Embryonic facial prominence (tissue), 1 donor: ENCODE data around the gene DAGLA.

Experiments
- DNase-seq: peaks from one replicate; pipeline ENCODE4 v3.0.0-alpha.2; 2016; ENCODE audit errors: extremely low spot score

DAGLA gene

GRCh38 chr11:61689164-61689496 is 8.9 kb downstream of the DAGLA start:
- DNase-seq, result no peak

DNA sequence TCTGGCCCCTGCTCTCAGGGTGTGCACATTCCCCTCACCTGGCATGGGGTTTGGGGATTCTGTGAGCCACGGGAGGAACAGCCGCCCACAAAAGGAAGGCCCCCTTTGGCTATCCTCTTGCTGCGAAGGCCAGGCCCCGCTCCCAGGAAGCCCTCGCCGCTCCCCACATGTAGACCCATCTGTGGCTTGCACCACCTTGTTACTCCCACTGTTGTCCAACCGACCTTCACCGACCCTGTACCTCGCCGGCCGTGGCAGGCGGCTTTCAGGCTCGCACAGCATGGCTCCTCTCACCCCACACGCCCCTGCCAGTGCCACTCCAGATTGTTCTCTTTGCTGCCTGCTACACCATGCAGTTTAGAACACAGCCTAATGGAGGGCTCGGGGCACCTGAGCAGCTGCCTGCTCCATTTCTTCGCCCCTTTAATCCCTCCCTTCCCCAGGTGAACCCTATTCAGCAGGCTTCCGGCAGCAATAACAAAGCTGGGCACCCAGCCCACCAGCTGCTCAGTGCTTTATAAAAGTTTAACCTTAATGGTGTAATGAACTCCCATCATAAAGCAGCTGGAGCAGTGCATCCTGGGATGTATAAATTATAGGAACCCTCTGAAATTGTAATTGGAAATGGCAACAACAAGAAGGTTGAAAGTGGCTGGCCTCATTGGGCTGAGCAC is 10.7 kb downstream of the DAGLA start:
- no peak for DNase-seq

DNA sequence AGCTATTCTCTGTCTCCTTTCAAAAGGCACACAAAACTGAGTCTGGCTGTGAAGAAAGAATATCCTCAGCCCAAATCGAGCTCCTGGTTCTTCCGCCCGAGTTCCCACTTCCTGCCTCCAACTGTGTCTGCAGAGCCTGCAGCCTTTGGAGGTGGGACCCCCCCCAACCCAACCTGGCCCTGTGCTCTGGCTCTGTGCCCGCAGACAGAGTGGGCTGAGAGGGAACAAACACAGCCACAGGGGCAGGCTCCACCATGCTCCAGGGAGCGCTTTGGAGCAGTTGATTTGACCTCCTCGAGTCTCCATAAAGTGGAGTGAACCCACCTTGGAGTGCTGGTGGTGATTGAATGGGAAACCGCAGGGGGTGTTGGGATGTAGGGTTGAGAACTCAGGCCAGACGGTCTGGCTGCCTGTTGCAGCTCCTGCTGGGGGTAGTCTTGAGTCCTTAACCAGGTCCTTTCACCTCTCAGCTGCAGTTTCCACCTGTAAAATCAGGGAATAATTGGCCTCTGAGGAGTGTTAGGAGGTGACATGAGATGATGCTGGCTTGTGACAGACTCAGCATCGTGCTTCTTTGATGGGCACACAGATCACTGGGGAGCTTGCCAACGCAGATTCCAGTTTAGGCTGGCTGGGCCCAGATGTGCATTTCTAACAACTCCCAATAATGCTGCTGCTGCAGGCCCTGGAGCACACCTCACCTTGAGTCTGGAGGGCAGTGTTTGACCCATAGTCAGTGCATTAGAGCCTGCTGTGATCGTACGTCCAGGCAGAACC is 11.4 kb downstream of the DAGLA start:
- no peak for DNase-seq

DNA sequence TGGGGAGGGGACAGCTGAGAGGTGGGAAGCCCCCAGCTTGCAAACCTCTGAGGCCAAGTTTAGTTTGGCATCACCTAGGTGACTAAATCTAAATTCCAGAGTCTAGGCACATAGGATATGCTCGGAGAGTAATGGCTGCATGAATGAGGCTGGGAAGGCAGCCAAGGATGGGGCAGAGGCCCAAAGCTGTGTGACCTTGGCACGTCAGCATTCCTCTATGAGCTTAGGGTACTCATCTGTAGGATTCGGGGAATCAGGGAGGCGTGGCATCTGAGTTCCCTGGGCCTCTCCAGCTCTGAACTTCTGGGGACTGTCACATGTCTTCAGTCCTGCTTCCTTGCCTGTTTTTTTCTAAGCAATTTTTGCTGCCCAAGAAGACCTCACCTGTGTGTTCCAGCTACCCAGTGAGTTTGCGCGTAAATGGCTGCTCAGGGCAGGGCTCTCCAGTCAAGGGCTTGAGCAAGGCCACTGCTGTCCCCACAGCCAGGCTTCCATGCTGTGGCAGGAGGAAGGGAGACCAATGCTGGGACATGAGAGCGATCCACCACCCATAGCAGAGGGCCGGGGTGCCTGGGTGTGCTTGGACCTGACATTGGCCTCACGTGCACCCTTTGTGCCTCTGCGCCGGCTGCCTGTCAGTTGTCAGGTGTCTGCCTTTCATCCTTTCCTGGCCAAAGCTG is 13.9 kb downstream of the DAGLA start:
- no peak for DNase-seq

GRCh38 chr11:61694602-61694939 is 14.4 kb downstream of the DAGLA start:
- DNase-seq, result no peak

- DNase-seq, result no peak
Measured at GRCh38 chr11:61694946-61695706, 14.9 kb downstream of the DAGLA start.

- no peak for DNase-seq
Measured at GRCh38 chr11:61695917-61696316, 15.7 kb downstream of the DAGLA start.

GRCh38 chr11:61696602-61697001 is 16.4 kb downstream of the DAGLA start:
- DNase-seq, result no peak

- DNase-seq, result no peak
Measured at GRCh38 chr11:61697078-61697502, 16.9 kb downstream of the DAGLA start.

DNA sequence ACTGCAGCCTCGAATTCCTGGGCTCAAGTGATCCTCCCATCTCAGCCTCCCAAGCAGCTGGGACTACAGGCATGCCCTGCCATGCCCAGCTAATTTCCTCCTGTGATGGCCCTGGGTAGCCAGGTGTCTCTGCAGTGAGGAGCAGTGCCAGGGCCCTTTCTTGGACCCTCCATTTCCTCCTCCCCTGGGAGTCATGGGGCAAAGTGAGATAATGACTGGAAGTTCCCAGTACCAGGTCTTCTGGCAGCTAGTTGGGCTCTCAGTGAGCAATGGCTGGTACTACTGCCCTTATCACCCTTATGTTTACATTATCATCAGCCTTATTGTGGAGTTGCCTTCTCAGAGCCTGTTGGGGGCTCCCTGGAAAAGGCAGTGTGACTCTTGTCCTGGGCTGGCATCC is 17.6 kb downstream of the DAGLA start:
- no peak for DNase-seq

DNA sequence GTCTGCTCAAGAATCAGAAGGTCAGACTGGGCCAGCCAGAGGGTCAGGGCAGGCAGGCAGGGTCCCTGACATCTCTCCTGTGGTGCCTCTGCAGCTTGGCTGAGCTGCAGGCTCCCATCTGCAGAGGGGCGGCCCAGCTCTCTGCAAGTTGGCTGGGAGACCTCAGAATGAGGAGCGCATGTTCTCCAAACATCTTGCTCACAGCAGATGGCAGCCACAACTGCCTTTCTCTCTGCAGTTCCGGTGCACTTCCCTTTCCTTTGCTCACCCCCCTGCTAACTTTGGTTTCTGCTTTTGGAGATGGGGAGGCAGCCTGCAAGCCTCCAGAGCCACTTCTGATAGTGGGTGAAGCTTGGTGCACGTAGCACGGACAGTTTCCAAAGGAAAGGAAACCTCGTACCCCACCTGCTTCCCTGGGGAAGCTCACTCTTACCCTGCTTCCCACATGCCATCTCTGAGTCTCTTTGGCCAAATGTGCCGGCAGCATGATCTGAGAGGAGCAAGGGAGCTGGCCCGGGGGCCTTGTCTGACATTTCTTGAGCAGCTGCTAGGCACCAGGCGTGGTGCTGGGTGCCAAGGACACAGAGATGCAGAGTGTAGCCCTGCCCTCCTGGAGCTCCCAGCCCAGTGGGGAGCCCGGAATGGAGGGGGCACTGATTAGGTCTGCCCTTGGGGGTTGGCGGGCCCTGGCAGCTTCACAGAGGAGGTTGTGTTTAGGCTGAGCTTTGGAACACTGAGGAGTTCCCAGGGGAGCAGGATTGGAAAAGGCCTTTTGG is 18.2 kb downstream of the DAGLA start:
- no peak for DNase-seq

- no peak for DNase-seq
Measured at GRCh38 chr11:61699737-61700160, 19.6 kb downstream of the DAGLA start.

DNA sequence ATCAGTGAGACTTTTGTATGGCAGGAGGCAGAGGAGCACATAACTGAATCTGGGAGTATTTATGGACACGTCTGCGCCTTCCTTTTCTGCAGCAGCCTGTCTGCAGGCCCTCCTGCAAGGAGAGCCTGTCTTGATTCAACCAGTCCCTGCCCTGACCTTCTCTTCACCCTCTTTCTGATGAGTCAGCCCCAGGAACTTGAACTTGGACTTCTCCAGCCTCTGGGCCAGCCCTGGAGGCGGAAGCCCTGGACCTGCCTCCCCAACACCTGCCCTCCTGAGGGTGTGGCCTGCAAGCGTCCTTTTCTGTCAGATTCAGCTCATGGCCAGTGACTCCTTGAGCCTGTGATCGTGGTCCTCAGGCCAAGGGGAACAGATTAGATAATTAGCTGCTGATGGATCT is 20.0 kb downstream of the DAGLA start:
- DNase-seq, result no peak

DNA sequence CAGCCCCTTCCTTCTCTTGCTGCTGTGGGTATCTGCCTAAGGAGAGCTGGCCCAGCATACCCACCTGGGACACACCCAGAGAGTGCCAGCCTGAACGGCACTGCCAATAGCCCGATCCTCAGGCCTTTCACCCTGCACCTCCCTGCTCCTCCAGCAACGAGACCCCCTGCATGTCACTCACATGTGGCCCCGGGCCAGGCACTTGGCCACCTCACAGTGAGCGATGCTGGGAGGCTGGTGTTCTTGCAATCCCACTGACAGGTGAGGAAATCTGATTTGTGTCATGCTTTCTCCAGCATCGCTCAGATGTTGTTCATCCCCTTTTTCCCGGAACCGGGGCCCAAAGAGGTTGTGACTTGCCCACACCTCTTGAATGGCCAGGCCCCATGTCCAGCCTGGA is 20.5 kb downstream of the DAGLA start:
- no peak for DNase-seq

- no peak for DNase-seq
Measured at GRCh38 chr11:61701242-61701886, 21.2 kb downstream of the DAGLA start.

- DNase-seq, result no peak
Measured at GRCh38 chr11:61702701-61703312, 22.6 kb downstream of the DAGLA start.

DNA sequence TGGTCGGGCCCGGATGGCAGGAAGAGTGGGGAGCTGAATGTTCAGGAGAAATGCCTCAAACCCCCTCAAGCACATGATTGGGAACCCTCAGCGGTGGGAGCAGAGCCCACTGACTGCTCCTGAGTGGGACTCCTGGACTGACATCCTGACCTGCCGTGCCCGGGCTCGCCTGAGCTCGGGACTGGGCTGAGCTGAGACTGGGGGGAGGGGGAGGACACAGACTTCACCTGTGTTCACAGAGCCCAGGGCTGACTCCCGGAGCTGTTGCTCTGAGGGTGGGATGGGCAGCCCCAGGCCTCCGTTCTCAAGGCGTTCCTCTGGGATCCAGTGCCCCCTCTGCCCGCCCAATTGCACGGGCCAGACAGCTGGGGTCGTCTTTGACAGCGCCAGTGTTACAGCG is 24.6 kb downstream of the DAGLA start:
- DNase-seq, result no peak

- no peak for DNase-seq
Measured at GRCh38 chr11:61706452-61707400, 26.5 kb downstream of the DAGLA start.

DNA sequence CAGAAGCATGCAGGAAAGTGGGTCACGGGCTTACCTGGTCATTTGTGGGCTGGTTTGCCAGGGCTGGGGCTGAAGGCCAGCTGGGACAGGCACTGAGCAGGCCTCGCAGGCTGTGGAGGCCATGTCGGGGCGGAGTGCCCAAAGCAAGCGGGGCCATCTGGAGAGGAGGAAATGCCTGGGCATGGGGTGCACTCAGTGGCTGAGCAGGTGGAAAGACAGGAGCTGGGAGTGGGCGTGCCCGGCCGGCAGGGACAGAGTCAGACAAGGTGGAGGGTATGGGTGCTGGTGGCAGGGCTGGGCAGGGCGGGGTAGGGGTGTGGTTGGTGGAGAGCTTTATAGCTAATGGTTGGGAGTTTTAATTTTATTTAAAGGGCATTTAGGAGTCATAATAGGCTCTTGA is 27.4 kb downstream of the DAGLA start:
- no peak for DNase-seq
